Activated T-helper 17 cell treated with anti-CD3 and anti-CD28 coated beads, Interleukin-2, amount 50 U/mL, for 72 hours (primary cell): ENCODE results near the gene C1QA. TPM values are rescaled to one million over a fixed set of nuclear protein-coding genes. Genes with fewer than 3 reads are reported as not detected.

Experiments used
- ATAC-seq: fragments of 150-1000 bp; cut with Tn5 transposase; replicated peaks from 2 replicates; pipeline ENCODE4 v1.10.0; 2021; ENCODE audit warnings: mild to moderate bottlenecking, moderate library complexity
- H3K27ac Mint-ChIP-seq: one replicate; pipeline ENCODE4 v1.8.0; 2022; ENCODE audit warnings: mixed read lengths
- H3K27me3 Mint-ChIP-seq: one replicate; pipeline ENCODE4 v1.8.0; 2022; ENCODE audit warnings: mixed read lengths
- H3K36me3 Mint-ChIP-seq: one replicate; pipeline ENCODE4 v1.8.0; 2022; ENCODE audit warnings: low read depth, mild to moderate bottlenecking, mixed read lengths
- H3K4me1 Mint-ChIP-seq: one replicate; pipeline ENCODE4 v1.8.0; 2022; ENCODE audit warnings: mixed read lengths
- H3K4me3 Mint-ChIP-seq: one replicate; pipeline ENCODE4 v1.8.0; 2022; ENCODE audit warnings: mild to moderate bottlenecking, mixed read lengths
- H3K9me3 Mint-ChIP-seq: one replicate; pipeline ENCODE4 v1.8.0; 2022; ENCODE audit warnings: mixed read lengths
- total RNA-seq, 2 donors: library from RNA; stranded (reverse); gene quantifications; one replicate each; pipeline ENCODE4 v1.2.3, GENCODE V29; 2022

C1QA gene
- total RNA-seq, 2 donors from 2014 or later: not detected

DNA sequence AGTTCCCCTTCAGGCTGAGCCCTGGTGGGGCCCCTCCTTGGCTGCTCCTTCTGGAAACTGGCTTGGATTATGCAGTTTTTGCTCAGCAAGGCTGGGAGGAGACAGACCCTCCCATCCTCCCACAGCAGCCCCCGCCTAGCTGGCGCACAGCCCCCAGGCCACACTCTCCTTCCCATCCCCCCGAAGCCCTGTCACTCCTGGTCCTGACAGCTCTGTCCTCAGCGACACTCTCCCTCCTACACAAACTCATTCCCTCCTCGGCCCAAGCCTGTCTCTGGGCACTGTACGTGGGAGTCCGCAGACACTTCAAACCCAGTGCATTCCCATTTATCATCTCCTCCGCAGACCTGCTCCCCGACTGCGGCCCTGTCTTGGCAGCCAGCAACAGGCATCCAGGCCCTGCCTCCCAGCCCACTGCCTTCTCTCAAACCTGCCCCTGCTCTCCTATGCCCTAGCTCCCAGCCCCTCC lies 49.2 kb downstream of the C1QA start:
- H3K27me3 Mint-ChIP-seq: peaks cover 30% of the 10 kb centered on the region
- no peak overlapping the region for H3K4me3 Mint-ChIP-seq
- no peaks in the 10 kb centered on the region for H3K9me3 Mint-ChIP-seq
- no peaks in the 10 kb centered on the region for H3K36me3 Mint-ChIP-seq
- ATAC-seq: no peak
- H3K27ac Mint-ChIP-seq: no peak overlapping the region
- no peaks in the 10 kb centered on the region for H3K4me1 Mint-ChIP-seq

DNA sequence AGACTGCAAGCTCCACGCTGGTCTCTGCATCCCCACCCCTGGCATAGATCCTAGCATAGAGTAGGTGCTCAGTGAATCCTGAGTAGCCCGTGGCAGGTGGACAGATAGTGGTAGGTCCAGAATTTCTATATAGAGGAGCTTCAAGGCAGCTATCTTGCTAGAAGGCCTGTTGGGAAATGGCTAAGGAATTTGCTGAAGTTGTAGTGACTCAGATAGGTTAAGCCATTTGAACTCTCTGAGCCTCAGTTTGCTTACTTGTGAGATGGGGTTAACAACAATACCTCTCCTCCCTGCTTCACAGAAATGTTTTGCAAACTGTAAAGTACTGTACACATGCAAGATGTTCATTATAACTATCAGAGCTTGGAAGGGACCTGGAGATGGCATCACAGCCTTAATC lies 50.8 kb downstream of the C1QA start:
- ATAC-seq: no peak
- Mint-ChIP-seq H3K36me3 (no peaks in the 10 kb centered on the region), H3K27me3 (peaks cover 30% of the 10 kb centered on the region), H3K4me3 (no peak overlapping the region), H3K9me3 (no peaks in the 10 kb centered on the region), H3K4me1 (no peaks in the 10 kb centered on the region), H3K27ac (no peak overlapping the region)

DNA sequence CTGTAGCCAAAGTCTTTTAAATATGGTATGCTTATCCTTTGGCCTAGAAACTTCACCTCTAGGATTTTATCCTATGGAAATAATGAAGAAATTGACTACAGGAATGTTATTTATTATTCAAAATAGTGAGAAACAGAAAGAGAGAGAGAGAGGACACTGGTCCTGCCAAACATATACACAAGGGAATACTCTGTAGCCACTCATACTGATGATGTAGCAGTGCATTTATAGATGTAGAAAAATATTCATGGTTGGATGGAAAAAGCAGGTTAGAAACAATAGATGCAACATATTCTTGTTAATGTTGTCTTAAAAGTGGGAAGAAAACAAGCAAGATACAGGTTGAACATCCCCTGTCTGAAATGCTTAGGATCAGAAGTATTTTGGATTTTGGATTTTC lies 52.0 kb downstream of the C1QA start:
- no peaks in the 10 kb centered on the region for H3K9me3 Mint-ChIP-seq
- peaks cover 30% of the 10 kb centered on the region for H3K27me3 Mint-ChIP-seq
- no peak overlapping the region for H3K27ac Mint-ChIP-seq
- no peak overlapping the region for H3K4me3 Mint-ChIP-seq
- H3K36me3 Mint-ChIP-seq: no peaks in the 10 kb centered on the region
- no peak for ATAC-seq
- H3K4me1 Mint-ChIP-seq: no peaks in the 10 kb centered on the region

Other genes starting within 250 kb of the C1QA start
- gene ZBTB40, start 184.8 kb upstream of the C1QA start, total RNA-seq: 10 to 100 TPM; 20.4 to 21.4 TPM
- not detected for gene EPHA8, start 73.1 kb upstream of the C1QA start, total RNA-seq
- gene C1QC, start 7.0 kb downstream of the C1QA start, total RNA-seq: not detected
- gene C1QB, start 16.6 kb downstream of the C1QA start, total RNA-seq: not detected
- under 1 TPM in 1 of 2 donors, not detected in 1; 0.04 TPM for gene EPHB2, start 74.2 kb downstream of the C1QA start, total RNA-seq